ENCODE results near the gene OR2T6.
"Not testable (repeated sequence)": the region's sequence is repeated elsewhere in the genome, so short reads cannot be mapped to it uniquely, and the experiment has no call there.

The OR2T6 gene

GRCh38 chr1:248433811-248434415, 58.4 kb downstream of the OR2T6 start:
- DNase-seq (ENCODE audit: low spot score), result not testable (repeated sequence)

GRCh38 chr1:248434913-248435312, 59.4 kb downstream of the OR2T6 start:
- not testable (repeated sequence) for DNase-seq (ENCODE audit: low spot score)

GRCh38 chr1:248436303-248436702, 60.8 kb downstream of the OR2T6 start:
- DNase-seq (ENCODE audit: low spot score), result not testable (repeated sequence)

- DNase-seq (ENCODE audit: low spot score), result not testable (repeated sequence)
These were observed 63.1 kb downstream of the OR2T6 start for GRCh38 chr1:248438668-248439067.

GRCh38 chr1:248439283-248439682, 63.7 kb downstream of the OR2T6 start:
- DNase-seq (ENCODE audit: low spot score), result not testable (repeated sequence)
